ENCODE data around the gene PSRC1. TPM values are rescaled to one million over a fixed set of nuclear protein-coding genes. Genes with fewer than 3 reads are reported as not detected.

PSRC1 gene
- total RNA-seq, 3 donors from 2014 or later, result 0.24 to 0.51 (median 0.37) TPM

GRCh38 chr1:109262231-109263055 lies 20.5 kb downstream of the PSRC1 start:
- peaks cover 1% of the 10 kb centered on the region for H3K4me1 Mint-ChIP-seq (ENCODE audit: low read depth)
- DNase-seq (no peak), ATAC-seq (no peak)
- H3K36me3 Mint-ChIP-seq (ENCODE audit: insufficient read depth), result no peaks in the 10 kb centered on the region
- no peaks in the 10 kb centered on the region for H3K27me3 Mint-ChIP-seq (ENCODE audit: low read depth)
- no peaks in the 10 kb centered on the region for H3K9me3 Mint-ChIP-seq
- H3K4me3 Mint-ChIP-seq, result no peak overlapping the region

GRCh38 chr1:109261578-109261977 lies 21.4 kb downstream of the PSRC1 start:
- peaks cover 1% of the 10 kb centered on the region for H3K4me1 Mint-ChIP-seq (ENCODE audit: low read depth)
- no peak overlapping the region for H3K4me3 Mint-ChIP-seq
- ATAC-seq, result no peak
- H3K9me3 Mint-ChIP-seq, result no peaks in the 10 kb centered on the region
- no peaks in the 10 kb centered on the region for H3K27me3 Mint-ChIP-seq (ENCODE audit: low read depth)
- DNase-seq, result no peak
- no peaks in the 10 kb centered on the region for H3K36me3 Mint-ChIP-seq (ENCODE audit: insufficient read depth)

- H3K4me3 Mint-ChIP-seq, result no peak overlapping the region
- no peak for DNase-seq
- peaks cover 1% of the 10 kb centered on the region for H3K4me1 Mint-ChIP-seq (ENCODE audit: low read depth)
- no peaks in the 10 kb centered on the region for H3K36me3 Mint-ChIP-seq (ENCODE audit: insufficient read depth)
- H3K9me3 Mint-ChIP-seq, result no peaks in the 10 kb centered on the region
- no peak for ATAC-seq
- no peaks in the 10 kb centered on the region for H3K27me3 Mint-ChIP-seq (ENCODE audit: low read depth)
These were observed 21.9 kb downstream of the PSRC1 start for GRCh38 chr1:109261006-109261405.

GRCh38 chr1:109259674-109260557 lies 23.0 kb downstream of the PSRC1 start:
- DNase-seq (no peak), ATAC-seq (no peak)
- Mint-ChIP-seq H3K4me3 (no peak overlapping the region), H3K27me3 (ENCODE audit: low read depth) (no peaks in the 10 kb centered on the region), H3K9me3 (no peaks in the 10 kb centered on the region), H3K36me3 (ENCODE audit: insufficient read depth) (no peaks in the 10 kb centered on the region), H3K4me1 (ENCODE audit: low read depth) (peaks cover 1% of the 10 kb centered on the region)

GRCh38 chr1:109258481-109259466 lies 24.2 kb downstream of the PSRC1 start:
- no peaks in the 10 kb centered on the region for H3K36me3 Mint-ChIP-seq (ENCODE audit: insufficient read depth)
- ATAC-seq (no peak), DNase-seq (no peak)
- H3K9me3 Mint-ChIP-seq, result no peaks in the 10 kb centered on the region
- H3K4me3 Mint-ChIP-seq, result no peak overlapping the region
- H3K4me1 Mint-ChIP-seq (ENCODE audit: low read depth), result peaks cover 1% of the 10 kb centered on the region
- H3K27me3 Mint-ChIP-seq (ENCODE audit: low read depth), result no peaks in the 10 kb centered on the region

- DNase-seq, result no peak
- Mint-ChIP-seq H3K4me3 (no peak overlapping the region), H3K4me1 (ENCODE audit: low read depth) (no peaks in the 10 kb centered on the region), H3K9me3 (no peaks in the 10 kb centered on the region), H3K36me3 (ENCODE audit: insufficient read depth) (no peaks in the 10 kb centered on the region), H3K27me3 (ENCODE audit: low read depth) (no peaks in the 10 kb centered on the region)
- no peak for ATAC-seq
These were observed 25.1 kb downstream of the PSRC1 start for GRCh38 chr1:109257682-109258421.

- no peaks in the 10 kb centered on the region for H3K27me3 Mint-ChIP-seq (ENCODE audit: low read depth)
- H3K36me3 Mint-ChIP-seq (ENCODE audit: insufficient read depth), result no peaks in the 10 kb centered on the region
- peaks cover under 1% of the 10 kb centered on the region for H3K4me1 Mint-ChIP-seq (ENCODE audit: low read depth)
- DNase-seq (no peak), ATAC-seq (no peak)
- no peak overlapping the region for H3K4me3 Mint-ChIP-seq
- no peaks in the 10 kb centered on the region for H3K9me3 Mint-ChIP-seq
These were observed 25.8 kb downstream of the PSRC1 start for GRCh38 chr1:109256971-109257681.

- Mint-ChIP-seq H3K9me3 (no peaks in the 10 kb centered on the region), H3K4me1 (ENCODE audit: low read depth) (peaks cover 3% of the 10 kb centered on the region), H3K4me3 (no peak overlapping the region), H3K36me3 (ENCODE audit: insufficient read depth) (no peaks in the 10 kb centered on the region), H3K27me3 (ENCODE audit: low read depth) (no peaks in the 10 kb centered on the region)
- ATAC-seq (no peak), DNase-seq (no peak)
These were observed 26.9 kb downstream of the PSRC1 start for GRCh38 chr1:109256085-109256484.

- no peaks in the 10 kb centered on the region for H3K27me3 Mint-ChIP-seq (ENCODE audit: low read depth)
- H3K4me3 Mint-ChIP-seq, result no peak overlapping the region
- H3K4me1 Mint-ChIP-seq (ENCODE audit: low read depth), result peaks cover 3% of the 10 kb centered on the region
- ATAC-seq, result no peak
- no peaks in the 10 kb centered on the region for H3K9me3 Mint-ChIP-seq
- no peaks in the 10 kb centered on the region for H3K36me3 Mint-ChIP-seq (ENCODE audit: insufficient read depth)
- no peak for DNase-seq
These were observed 27.3 kb downstream of the PSRC1 start for GRCh38 chr1:109255678-109256077.

- Mint-ChIP-seq H3K4me1 (ENCODE audit: low read depth) (peaks cover 3% of the 10 kb centered on the region), H3K27me3 (ENCODE audit: low read depth) (no peaks in the 10 kb centered on the region), H3K4me3 (no peak overlapping the region), H3K9me3 (no peaks in the 10 kb centered on the region), H3K36me3 (ENCODE audit: insufficient read depth) (no peaks in the 10 kb centered on the region)
- ATAC-seq (no peak), DNase-seq (no peak)
These were observed 27.8 kb downstream of the PSRC1 start for GRCh38 chr1:109255097-109255651.

- H3K4me1 Mint-ChIP-seq (ENCODE audit: low read depth), result peaks cover 3% of the 10 kb centered on the region
- no peak for ATAC-seq
- no peaks in the 10 kb centered on the region for H3K9me3 Mint-ChIP-seq
- H3K27me3 Mint-ChIP-seq (ENCODE audit: low read depth), result no peaks in the 10 kb centered on the region
- DNase-seq, result no peak
- no peaks in the 10 kb centered on the region for H3K36me3 Mint-ChIP-seq (ENCODE audit: insufficient read depth)
- no peak overlapping the region for H3K4me3 Mint-ChIP-seq
These were observed 28.3 kb downstream of the PSRC1 start for GRCh38 chr1:109254621-109255096.

GRCh38 chr1:109253803-109254620 lies 28.9 kb downstream of the PSRC1 start:
- H3K4me3 Mint-ChIP-seq, result no peak overlapping the region
- no peaks in the 10 kb centered on the region for H3K9me3 Mint-ChIP-seq
- ATAC-seq, result no peak
- no peak for DNase-seq
- H3K27me3 Mint-ChIP-seq (ENCODE audit: low read depth), result no peaks in the 10 kb centered on the region
- H3K4me1 Mint-ChIP-seq (ENCODE audit: low read depth), result peaks cover 6% of the 10 kb centered on the region
- no peaks in the 10 kb centered on the region for H3K36me3 Mint-ChIP-seq (ENCODE audit: insufficient read depth)

Data from activated T-cell treated with anti-CD3 and anti-CD28 coated beads, Interleukin-2, amount 50 U/mL, for 4 hours (primary cell).